ENCODE data around the gene UBE2J2. TPM values are rescaled to one million over a fixed set of nuclear protein-coding genes. Genes with fewer than 3 reads are reported as not detected.

UBE2J2 gene
- total RNA-seq, 2 donors from 2014 or later, result 69.9 to 72.7 TPM

GRCh38 chr1:1267488-1268283 is 6.0 kb downstream of the UBE2J2 start:
- no peaks in the 10 kb centered on the region for H3K4me1 ChIP-seq (ENCODE audit: control insufficient read depth, insufficient read depth, low read length)
- no peaks in the 10 kb centered on the region for H3K27me3 ChIP-seq (ENCODE audit: control insufficient read depth, insufficient read depth, low read length, poor library complexity, severe bottlenecking)
- no peak overlapping the region for H3K9ac ChIP-seq (ENCODE audit: extremely low read depth, low read length, poor library complexity, severe bottlenecking)
- no peak overlapping the region for H3K27ac ChIP-seq (ENCODE audit: low read depth, low read length)
- H3K9me3 ChIP-seq (ENCODE audit: control insufficient read depth, low read length), result no peaks in the 10 kb centered on the region
- WGBS, 2 experiments (ENCODE audit: insufficient coverage in 1 of 2, insufficient read length in 1 of 2), result 97 to 98% methylated on average over 35 to 39 of the region's 39 CpGs
- Mint-ChIP-seq H3K27ac (no peak overlapping the region), H3K27me3 (ENCODE audit: insufficient read depth) (no peaks in the 10 kb centered on the region), H3K9me3 (no peaks in the 10 kb centered on the region), H3K4me1 (peaks cover 15% of the 10 kb centered on the region), H3K4me3 (no peak overlapping the region), H3K36me3 (ENCODE audit: low read depth) (peaks cover 64% of the 10 kb centered on the region)
- no peak for TF ChIP-seq CTCF (conservative IDR thresholded peaks at IDR 0.05)
- no peak for DNase-seq
- H3K36me3 ChIP-seq (ENCODE audit: control insufficient read depth, insufficient read depth, low read length), result peaks cover 47% of the 10 kb centered on the region
- H3K4me3 ChIP-seq (ENCODE audit: low read length), result no peak overlapping the region

- Mint-ChIP-seq H3K4me3 (no peak overlapping the region), H3K9me3 (no peaks in the 10 kb centered on the region), H3K4me1 (no peaks in the 10 kb centered on the region), H3K27me3 (ENCODE audit: insufficient read depth) (no peaks in the 10 kb centered on the region), H3K36me3 (ENCODE audit: low read depth) (peaks cover 59% of the 10 kb centered on the region), H3K27ac (peak overlapping the region; percentile 52)
- no peak overlapping the region for H3K4me3 ChIP-seq (ENCODE audit: low read length)
- H3K4me1 ChIP-seq (ENCODE audit: control insufficient read depth, insufficient read depth, low read length), result no peaks in the 10 kb centered on the region
- H3K9ac ChIP-seq (ENCODE audit: extremely low read depth, low read length, poor library complexity, severe bottlenecking), result no peak overlapping the region
- H3K27ac ChIP-seq (ENCODE audit: low read depth, low read length), result no peak overlapping the region
- H3K27me3 ChIP-seq (ENCODE audit: control insufficient read depth, insufficient read depth, low read length, poor library complexity, severe bottlenecking), result no peaks in the 10 kb centered on the region
- 93 to 100% methylated on average over 6 to 10 of the region's 10 CpGs for WGBS, 2 experiments (ENCODE audit: insufficient coverage in 1 of 2, insufficient read length in 1 of 2)
- peaks cover 62% of the 10 kb centered on the region for H3K36me3 ChIP-seq (ENCODE audit: control insufficient read depth, insufficient read depth, low read length)
- peak; percentile 63 for TF ChIP-seq CTCF (conservative IDR thresholded peaks at IDR 0.05)
- peak; percentile 86 for DNase-seq
- H3K9me3 ChIP-seq (ENCODE audit: control insufficient read depth, low read length), result no peaks in the 10 kb centered on the region
Observed at GRCh38 chr1:1264868-1265272, 8.8 kb downstream of the UBE2J2 start.

- no peaks in the 10 kb centered on the region for H3K27me3 Mint-ChIP-seq (ENCODE audit: insufficient read depth)
- 95% methylated on average over 7 to 9 of the region's 9 CpGs for WGBS, 2 experiments (ENCODE audit: insufficient coverage in 1 of 2, insufficient read length in 1 of 2)
- TF ChIP-seq CTCF (conservative IDR thresholded peaks at IDR 0.05), result no peak
- Histone ChIP-seq H3K27me3 (ENCODE audit: control insufficient read depth, insufficient read depth, low read length, poor library complexity, severe bottlenecking) (no peaks in the 10 kb centered on the region), H3K36me3 (ENCODE audit: control insufficient read depth, insufficient read depth, low read length) (peaks cover 66% of the 10 kb centered on the region), H3K27ac (ENCODE audit: low read depth, low read length) (no peak overlapping the region), H3K4me3 (ENCODE audit: low read length) (no peak overlapping the region), H3K9me3 (ENCODE audit: control insufficient read depth, low read length) (no peaks in the 10 kb centered on the region), H3K4me1 (ENCODE audit: control insufficient read depth, insufficient read depth, low read length) (no peaks in the 10 kb centered on the region), H3K9ac (ENCODE audit: extremely low read depth, low read length, poor library complexity, severe bottlenecking) (no peak overlapping the region)
- H3K9me3 Mint-ChIP-seq, result no peaks in the 10 kb centered on the region
- no peaks in the 10 kb centered on the region for H3K4me1 Mint-ChIP-seq
- H3K4me3 Mint-ChIP-seq, result no peak overlapping the region
- H3K27ac Mint-ChIP-seq, result no peak overlapping the region
- H3K36me3 Mint-ChIP-seq (ENCODE audit: low read depth), result peaks cover 64% of the 10 kb centered on the region
- DNase-seq, result no peak
Observed at GRCh38 chr1:1264026-1264425, 9.6 kb downstream of the UBE2J2 start.
